SK-N-SH treated with all-trans-retinoic acid at 6 μM for 48 hours (cell line): Measurements from ENCODE around the gene DNAH14.
A peak's percentile ranks its signal among the peaks of the same experiment; 100 is the strongest.

Experiments used
- ATAC-seq: fragments of 200-7000 bp; cut with Tn5 transposase; 3 replicates; pipeline ENCODE4 v1.9.1; 2020; ENCODE audit warnings: mild to moderate bottlenecking, moderate library complexity
- ARNTL ChIP-seq: fragments of 450-650 bp; formaldehyde crosslinking; IDR thresholded peaks from 2 replicates; pipeline ENCODE4 v1.5.0; 2020; ENCODE audit warnings: low read depth, mild to moderate bottlenecking, moderate library complexity, borderline replicate concordance
- BACH2 ChIP-seq: fragments of 250-450 bp; sonication (Bioruptor Pico); IDR thresholded peaks from 2 replicates; pipeline ENCODE4 v1.9.0; 2021; ENCODE audit warnings: mild to moderate bottlenecking, borderline replicate concordance
- CSDC2 ChIP-seq: fragments of 250-450 bp; sonication (Bioruptor Pico); IDR thresholded peaks from 2 replicates; pipeline ENCODE4 v1.5.0; 2020; ENCODE audit warnings: mild to moderate bottlenecking, moderate library complexity
- ESRRG ChIP-seq: fragments of 250-450 bp; sonication (Bioruptor Pico); IDR thresholded peaks from 2 replicates; pipeline ENCODE4 v1.6.1; 2021; ENCODE audit warnings: mild to moderate bottlenecking
- GLIS3 ChIP-seq: fragments of 250-450 bp; sonication (Bioruptor Pico); IDR thresholded peaks from 2 replicates; pipeline ENCODE4 v1.5.0; 2020; ENCODE audit warnings: mild to moderate bottlenecking, moderate library complexity
- ISL1 ChIP-seq: fragments of 250-450 bp; sonication (Bioruptor Pico); IDR thresholded peaks from 2 replicates; pipeline ENCODE4 v2.1.2; 2022; ENCODE audit warnings: mild to moderate bottlenecking, moderate library complexity
- OSR1 ChIP-seq: fragments of 250-450 bp; sonication (Bioruptor Pico); IDR thresholded peaks from 2 replicates; pipeline ENCODE4 v1.8.0; 2022; ENCODE audit warnings: moderate library complexity, mild to moderate bottlenecking, inconsistent platforms
- PPARA ChIP-seq: fragments of 250-450 bp; sonication (Bioruptor Pico); IDR thresholded peaks from 2 replicates; pipeline ENCODE4 v1.5.0; 2020; ENCODE audit warnings: mild to moderate bottlenecking, borderline replicate concordance
- RARB ChIP-seq: fragments of 250-450 bp; sonication (Bioruptor Pico); IDR thresholded peaks from 2 replicates; pipeline ENCODE4 v1.8.0; 2021; ENCODE audit warnings: mild to moderate bottlenecking, moderate library complexity
- TCF4 ChIP-seq: fragments of 250-450 bp; sonication (Bioruptor Pico); IDR thresholded peaks from 2 replicates; pipeline ENCODE4 v1.8.0; 2021; ENCODE audit warnings: mild to moderate bottlenecking, moderate library complexity, borderline replicate concordance
- TOX ChIP-seq: fragments of 250-450 bp; sonication (Bioruptor Pico); IDR thresholded peaks from 2 replicates; pipeline ENCODE4 v1.8.0; 2021; ENCODE audit warnings: mild to moderate bottlenecking, moderate library complexity, borderline replicate concordance
- ZFP30 ChIP-seq: fragments of 450-650 bp; formaldehyde crosslinking; IDR thresholded peaks from 2 replicates; pipeline ENCODE4 v1.5.0; 2022; ENCODE audit warnings: mild to moderate bottlenecking, moderate library complexity
- ZNF565 ChIP-seq: fragments of 450-650 bp; formaldehyde crosslinking; conservative IDR thresholded peaks from 2 replicates; pipeline ENCODE4 v1.5.0; 2020; ENCODE audit warnings: low read depth, mild to moderate bottlenecking, moderate library complexity
- ZNF70 ChIP-seq: fragments of 450-650 bp; formaldehyde crosslinking; IDR thresholded peaks from 2 replicates; pipeline ENCODE4 v1.5.0; 2020; ENCODE audit warnings: mild to moderate bottlenecking, moderate library complexity
- ZNF8 ChIP-seq: fragments of 450-650 bp; formaldehyde crosslinking; IDR thresholded peaks from 2 replicates; pipeline ENCODE4 v1.5.0; 2020; ENCODE audit warnings: mild to moderate bottlenecking, moderate library complexity
- TF ChIP-seq, protein P1 (sequence below): fragments of 250-450 bp; sonication (Bioruptor Pico); IDR thresholded peaks from 2 replicates; pipeline ENCODE4 v1.5.1; 2020; ENCODE audit warnings: low read depth, mild to moderate bottlenecking, moderate library complexity
- TF ChIP-seq, protein P2 (sequence below): fragments of 250-450 bp; sonication (Bioruptor Pico); IDR thresholded peaks from 2 replicates; pipeline ENCODE4 v1.8.0; 2021; ENCODE audit warnings: low read depth, mild to moderate bottlenecking, moderate library complexity, borderline replicate concordance
- TF ChIP-seq, protein P3 (sequence below): fragments of 250-450 bp; sonication (Bioruptor Pico); IDR thresholded peaks from 2 replicates; pipeline ENCODE4 v1.8.0; 2020; ENCODE audit warnings: mild to moderate bottlenecking, moderate library complexity, borderline replicate concordance
- TF ChIP-seq, protein P4 (sequence below): fragments of 250-450 bp; sonication (Bioruptor Pico); IDR thresholded peaks from 2 replicates; pipeline ENCODE4 v1.5.0; 2020; ENCODE audit warnings: mild to moderate bottlenecking, moderate library complexity
- TF ChIP-seq, protein P5 (sequence below): fragments of 250-450 bp; sonication (Bioruptor Pico); IDR thresholded peaks from 2 replicates; pipeline ENCODE4 v1.5.1; 2021; ENCODE audit warnings: mild to moderate bottlenecking, moderate library complexity

Gene DNAH14

DNA sequence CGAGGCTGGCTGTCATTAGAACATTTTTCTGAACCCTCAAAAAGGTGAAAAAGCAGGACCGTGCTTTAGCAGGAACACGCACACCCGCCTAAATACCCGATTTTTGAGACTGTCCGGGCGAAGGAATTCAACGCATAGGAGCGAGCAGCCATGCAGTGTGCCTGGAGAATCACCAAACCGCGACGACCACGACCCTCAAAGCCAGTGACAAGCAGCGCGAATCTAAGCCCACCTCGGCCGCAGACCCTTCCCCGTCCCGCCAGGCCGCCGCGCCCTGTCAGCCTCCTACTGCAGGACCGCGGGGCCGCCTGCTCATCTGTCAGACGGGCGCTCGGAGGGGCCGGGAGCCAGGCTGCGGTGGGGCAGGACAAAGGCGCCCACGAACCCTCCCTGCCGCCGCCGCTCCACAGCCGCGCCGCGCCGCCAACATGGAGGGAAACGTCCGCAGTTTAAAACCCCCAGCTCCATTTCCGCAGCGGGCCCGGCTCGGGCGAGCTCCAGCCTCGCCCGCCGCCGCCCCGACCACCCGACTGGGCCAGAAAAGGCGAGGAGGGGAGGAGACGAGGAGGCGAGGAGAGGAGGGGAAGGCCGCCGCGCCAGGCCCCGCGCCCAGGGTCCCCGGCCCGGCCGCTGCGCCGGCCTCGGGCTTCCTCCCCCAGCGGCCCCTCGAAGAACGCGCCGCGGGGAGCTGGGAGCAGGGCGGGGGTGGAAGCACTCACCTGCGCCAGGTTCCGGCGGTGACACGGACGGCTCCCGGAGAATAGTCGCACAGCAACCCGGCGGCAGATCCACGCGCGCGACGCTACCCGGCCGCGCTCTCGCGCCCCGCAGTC is 498.0 kb downstream of the DNAH14 start, which contains the start of gene LBR:
LBR (minus strand) TSS at position 804 of the 833 bp plus-strand sequence. CDS start 3,963 bp downstream, outside the sequence.
- ATAC-seq: peak; percentile 41
- TF ChIP-seq, protein P1, sequence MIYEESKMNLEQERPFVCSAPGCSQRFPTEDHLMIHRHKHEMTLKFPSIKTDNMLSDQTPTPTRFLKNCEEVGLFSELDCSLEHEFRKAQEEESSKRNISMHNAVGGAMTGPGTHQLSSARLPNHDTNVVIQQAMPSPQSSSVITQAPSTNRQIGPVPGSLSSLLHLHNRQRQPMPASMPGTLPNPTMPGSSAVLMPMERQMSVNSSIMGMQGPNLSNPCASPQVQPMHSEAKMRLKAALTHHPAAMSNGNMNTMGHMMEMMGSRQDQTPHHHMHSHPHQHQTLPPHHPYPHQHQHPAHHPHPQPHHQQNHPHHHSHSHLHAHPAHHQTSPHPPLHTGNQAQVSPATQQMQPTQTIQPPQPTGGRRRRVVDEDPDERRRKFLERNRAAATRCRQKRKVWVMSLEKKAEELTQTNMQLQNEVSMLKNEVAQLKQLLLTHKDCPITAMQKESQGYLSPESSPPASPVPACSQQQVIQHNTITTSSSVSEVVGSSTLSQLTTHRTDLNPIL: no peak
- TF ChIP-seq ZFP30 (no peak), ZNF565 (CRISPR knock-in tag) (no peak), CSDC2 (0 out of 2 replicates have a peak, but pooled peaks have one; percentile 27), ESRRG (CRISPR knock-in tag) (no peak), RARB (CRISPR knock-in tag) (no peak), ISL1 (CRISPR knock-in tag) (no peak)
- TF ChIP-seq, protein P2, sequence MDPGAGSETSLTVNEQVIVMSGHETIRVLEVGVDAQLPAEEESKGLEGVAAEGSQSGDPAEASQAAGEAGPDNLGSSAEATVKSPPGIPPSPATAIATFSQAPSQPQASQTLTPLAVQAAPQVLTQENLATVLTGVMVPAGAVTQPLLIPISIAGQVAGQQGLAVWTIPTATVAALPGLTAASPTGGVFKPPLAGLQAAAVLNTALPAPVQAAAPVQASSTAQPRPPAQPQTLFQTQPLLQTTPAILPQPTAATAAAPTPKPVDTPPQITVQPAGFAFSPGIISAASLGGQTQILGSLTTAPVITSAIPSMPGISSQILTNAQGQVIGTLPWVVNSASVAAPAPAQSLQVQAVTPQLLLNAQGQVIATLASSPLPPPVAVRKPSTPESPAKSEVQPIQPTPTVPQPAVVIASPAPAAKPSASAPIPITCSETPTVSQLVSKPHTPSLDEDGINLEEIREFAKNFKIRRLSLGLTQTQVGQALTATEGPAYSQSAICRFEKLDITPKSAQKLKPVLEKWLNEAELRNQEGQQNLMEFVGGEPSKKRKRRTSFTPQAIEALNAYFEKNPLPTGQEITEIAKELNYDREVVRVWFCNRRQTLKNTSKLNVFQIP (CRISPR knock-in tag): no peak
- TF ChIP-seq, protein P3, sequence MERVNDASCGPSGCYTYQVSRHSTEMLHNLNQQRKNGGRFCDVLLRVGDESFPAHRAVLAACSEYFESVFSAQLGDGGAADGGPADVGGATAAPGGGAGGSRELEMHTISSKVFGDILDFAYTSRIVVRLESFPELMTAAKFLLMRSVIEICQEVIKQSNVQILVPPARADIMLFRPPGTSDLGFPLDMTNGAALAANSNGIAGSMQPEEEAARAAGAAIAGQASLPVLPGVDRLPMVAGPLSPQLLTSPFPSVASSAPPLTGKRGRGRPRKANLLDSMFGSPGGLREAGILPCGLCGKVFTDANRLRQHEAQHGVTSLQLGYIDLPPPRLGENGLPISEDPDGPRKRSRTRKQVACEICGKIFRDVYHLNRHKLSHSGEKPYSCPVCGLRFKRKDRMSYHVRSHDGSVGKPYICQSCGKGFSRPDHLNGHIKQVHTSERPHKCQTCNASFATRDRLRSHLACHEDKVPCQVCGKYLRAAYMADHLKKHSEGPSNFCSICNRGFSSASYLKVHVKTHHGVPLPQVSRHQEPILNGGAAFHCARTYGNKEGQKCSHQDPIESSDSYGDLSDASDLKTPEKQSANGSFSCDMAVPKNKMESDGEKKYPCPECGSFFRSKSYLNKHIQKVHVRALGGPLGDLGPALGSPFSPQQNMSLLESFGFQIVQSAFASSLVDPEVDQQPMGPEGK (CRISPR knock-in tag): no peak

DNA sequence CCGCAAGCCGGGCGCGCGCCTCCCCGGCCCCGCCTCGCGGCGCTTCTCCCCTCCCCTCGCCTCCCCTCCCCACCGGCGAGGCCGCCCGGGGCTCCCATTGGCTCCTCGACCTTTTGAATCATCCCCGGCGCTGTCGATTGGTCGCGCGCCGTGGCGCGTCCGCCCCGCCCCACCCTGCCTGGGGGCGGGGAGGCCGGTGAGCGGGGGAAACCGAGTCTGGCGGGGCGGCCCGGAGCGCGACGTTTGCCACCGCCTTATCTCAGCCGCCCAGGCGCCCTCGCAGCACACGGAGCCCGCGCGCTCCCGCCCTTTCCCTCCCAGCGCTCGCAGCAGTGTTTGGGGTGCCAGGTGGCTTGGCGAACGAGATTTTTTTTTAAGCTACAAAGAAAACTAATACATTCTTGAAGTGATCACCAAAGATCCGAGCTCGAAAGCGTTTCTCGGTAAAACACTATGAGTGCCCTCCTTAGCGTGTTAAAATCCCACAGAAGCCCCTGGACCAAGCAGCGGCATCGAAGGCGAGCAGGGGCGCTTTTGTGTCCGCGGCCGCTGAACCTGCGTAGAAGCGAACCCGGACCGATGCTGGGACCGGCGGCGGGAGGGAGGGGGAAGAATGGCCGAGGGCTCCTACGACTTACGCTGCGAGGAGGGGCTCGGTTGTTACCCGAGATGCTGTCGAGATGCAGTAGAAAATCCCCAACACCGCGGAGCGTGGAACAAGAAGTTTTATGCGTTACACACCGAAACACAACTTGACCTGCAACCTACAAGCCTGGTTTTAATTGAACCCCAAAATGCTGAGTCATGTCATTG is 498.8 kb downstream of the DNAH14 start:
- TF ChIP-seq BACH2 (CRISPR knock-in tag) (peak; percentile 85; the same call in 1 of the 2 replicates), ISL1 (CRISPR knock-in tag) (no peak)
- peak; percentile 85 for ATAC-seq

DNA sequence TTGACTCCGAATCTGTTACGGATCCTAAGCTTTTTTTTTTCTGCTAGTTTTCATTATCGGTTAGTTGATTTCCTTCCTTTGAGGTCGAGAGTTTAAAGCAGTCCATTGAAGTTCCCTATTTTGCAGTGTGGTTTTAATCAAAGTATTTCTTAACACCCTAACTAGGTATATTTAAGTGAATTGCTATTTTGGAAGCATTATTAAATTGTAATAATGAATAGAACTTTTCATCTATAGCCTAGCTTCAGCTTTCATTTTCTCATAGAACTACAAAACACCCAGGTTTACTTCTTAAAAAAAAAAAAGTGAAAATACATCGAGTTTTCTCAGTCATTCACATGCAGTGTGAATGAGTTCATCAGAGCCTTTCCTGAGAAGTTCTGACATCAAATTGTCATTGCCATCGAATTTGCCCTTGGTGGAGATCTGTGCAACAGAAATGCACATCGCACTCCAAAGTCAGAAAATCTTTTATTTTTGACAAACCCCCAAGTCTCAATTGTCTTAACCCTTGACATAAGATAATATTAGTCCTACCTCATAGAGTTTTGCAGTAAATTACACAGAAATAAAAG is 499.5 kb downstream of the DNAH14 start:
- TF ChIP-seq ZNF565 (CRISPR knock-in tag): no peak
- no peak for TF ChIP-seq ZFP30
- TF ChIP-seq ZNF70: no peak
- no peak for TF ChIP-seq ARNTL
- no peak for TF ChIP-seq TOX (CRISPR knock-in tag)
- no peak for TF ChIP-seq BACH2 (CRISPR knock-in tag)
- no peak for TF ChIP-seq RARB (CRISPR knock-in tag)
- no peak for TF ChIP-seq ZNF8 (CRISPR knock-in tag)
- TF ChIP-seq GLIS3 (CRISPR knock-in tag): no peak
- no peak for TF ChIP-seq TCF4 (CRISPR knock-in tag)
- TF ChIP-seq, protein P4, sequence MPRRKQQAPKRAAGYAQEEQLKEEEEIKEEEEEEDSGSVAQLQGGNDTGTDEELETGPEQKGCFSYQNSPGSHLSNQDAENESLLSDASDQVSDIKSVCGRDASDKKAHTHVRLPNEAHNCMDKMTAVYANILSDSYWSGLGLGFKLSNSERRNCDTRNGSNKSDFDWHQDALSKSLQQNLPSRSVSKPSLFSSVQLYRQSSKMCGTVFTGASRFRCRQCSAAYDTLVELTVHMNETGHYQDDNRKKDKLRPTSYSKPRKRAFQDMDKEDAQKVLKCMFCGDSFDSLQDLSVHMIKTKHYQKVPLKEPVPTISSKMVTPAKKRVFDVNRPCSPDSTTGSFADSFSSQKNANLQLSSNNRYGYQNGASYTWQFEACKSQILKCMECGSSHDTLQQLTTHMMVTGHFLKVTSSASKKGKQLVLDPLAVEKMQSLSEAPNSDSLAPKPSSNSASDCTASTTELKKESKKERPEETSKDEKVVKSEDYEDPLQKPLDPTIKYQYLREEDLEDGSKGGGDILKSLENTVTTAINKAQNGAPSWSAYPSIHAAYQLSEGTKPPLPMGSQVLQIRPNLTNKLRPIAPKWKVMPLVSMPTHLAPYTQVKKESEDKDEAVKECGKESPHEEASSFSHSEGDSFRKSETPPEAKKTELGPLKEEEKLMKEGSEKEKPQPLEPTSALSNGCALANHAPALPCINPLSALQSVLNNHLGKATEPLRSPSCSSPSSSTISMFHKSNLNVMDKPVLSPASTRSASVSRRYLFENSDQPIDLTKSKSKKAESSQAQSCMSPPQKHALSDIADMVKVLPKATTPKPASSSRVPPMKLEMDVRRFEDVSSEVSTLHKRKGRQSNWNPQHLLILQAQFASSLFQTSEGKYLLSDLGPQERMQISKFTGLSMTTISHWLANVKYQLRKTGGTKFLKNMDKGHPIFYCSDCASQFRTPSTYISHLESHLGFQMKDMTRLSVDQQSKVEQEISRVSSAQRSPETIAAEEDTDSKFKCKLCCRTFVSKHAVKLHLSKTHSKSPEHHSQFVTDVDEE (CRISPR knock-in tag): no peak
- no peak for TF ChIP-seq ESRRG (CRISPR knock-in tag)
- no peak for TF ChIP-seq OSR1
- ATAC-seq: no peak

DNA sequence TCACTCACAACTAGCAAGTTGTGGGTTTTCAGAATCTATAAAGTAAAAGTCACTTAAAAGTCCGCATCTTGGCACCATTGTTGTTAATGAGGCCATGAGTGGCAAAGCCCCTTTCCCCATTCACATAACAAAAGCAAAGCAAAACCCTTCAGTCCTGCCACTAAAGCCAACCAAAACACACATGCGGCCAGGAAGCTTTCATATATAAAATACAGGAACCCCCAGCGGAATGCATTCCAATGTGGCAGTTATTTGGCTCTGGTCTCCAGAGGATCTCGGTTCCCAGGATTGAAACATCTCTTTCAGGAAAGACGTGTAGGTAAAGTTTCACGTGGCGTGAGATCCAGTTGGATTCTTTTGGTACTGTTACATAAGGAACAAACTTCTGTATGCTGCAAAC is 500.8 kb downstream of the DNAH14 start:
- ATAC-seq: no peak
- no peak for TF ChIP-seq TOX (CRISPR knock-in tag)
- no peak for TF ChIP-seq GLIS3 (CRISPR knock-in tag)
- TF ChIP-seq, protein P2 (CRISPR knock-in tag): no peak
- TF ChIP-seq, protein P1: no peak
- no peak for TF ChIP-seq ESRRG (CRISPR knock-in tag)
- no peak for TF ChIP-seq PPARA (CRISPR knock-in tag)
- TF ChIP-seq, protein P5, sequence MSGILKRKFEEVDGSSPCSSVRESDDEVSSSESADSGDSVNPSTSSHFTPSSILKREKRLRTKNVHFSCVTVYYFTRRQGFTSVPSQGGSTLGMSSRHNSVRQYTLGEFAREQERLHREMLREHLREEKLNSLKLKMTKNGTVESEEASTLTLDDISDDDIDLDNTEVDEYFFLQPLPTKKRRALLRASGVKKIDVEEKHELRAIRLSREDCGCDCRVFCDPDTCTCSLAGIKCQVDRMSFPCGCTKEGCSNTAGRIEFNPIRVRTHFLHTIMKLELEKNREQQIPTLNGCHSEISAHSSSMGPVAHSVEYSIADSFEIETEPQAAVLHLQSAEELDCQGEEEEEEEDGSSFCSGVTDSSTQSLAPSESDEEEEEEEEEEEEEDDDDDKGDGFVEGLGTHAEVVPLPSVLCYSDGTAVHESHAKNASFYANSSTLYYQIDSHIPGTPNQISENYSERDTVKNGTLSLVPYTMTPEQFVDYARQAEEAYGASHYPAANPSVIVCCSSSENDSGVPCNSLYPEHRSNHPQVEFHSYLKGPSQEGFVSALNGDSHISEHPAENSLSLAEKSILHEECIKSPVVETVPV (CRISPR knock-in tag): no peak
- no peak for TF ChIP-seq BACH2 (CRISPR knock-in tag)
- TF ChIP-seq ISL1 (CRISPR knock-in tag): no peak
- no peak for TF ChIP-seq OSR1
- TF ChIP-seq ZNF565 (CRISPR knock-in tag): no peak
